ENCODE data around the gene MTRR. TPM values are rescaled to one million over a fixed set of nuclear protein-coding genes. Genes with fewer than 3 reads are reported as not detected.

Gene MTRR
- total and polyA plus RNA-seq, 2 experiments from 2014 or later: 24.8 to 28.0 TPM

- 53% methylated on average over 26 of the region's 26 CpGs for WGBS (ENCODE audit: low lambda C conversion rate, missing lambda C conversion rate)
- TF ChIP-seq EZH2 (IDR thresholded peaks at IDR 0.05; ENCODE audit: borderline replicate concordance): no peak
- peak; percentile 81 for TF ChIP-seq CTCF (IDR thresholded peaks at IDR 0.05; ENCODE audit: poor library complexity)
- Histone ChIP-seq H4K20me1 (ENCODE audit: insufficient read depth, poor library complexity, severe bottlenecking) (no peaks in the 10 kb centered on the region), H3K27me3 (peaks cover 6% of the 10 kb centered on the region), H3K79me2 (no peaks in the 10 kb centered on the region), H3K4me2 (peak overlapping the region; percentile 43), H3K9me3 (ENCODE audit: low read depth) (no peaks in the 10 kb centered on the region), H3K4me3 (no peak overlapping the region), H3K4me1 (ENCODE audit: insufficient read depth) (no peaks in the 10 kb centered on the region), H2AFZ (no peak overlapping the region), H3K36me3 (replicated peaks; ENCODE audit: insufficient read depth, low read depth) (no peaks in the 10 kb centered on the region), H3K9me2 (replicated peaks; ENCODE audit: insufficient read depth) (no peaks in the 10 kb centered on the region), H3K27ac (no peak overlapping the region)
- peak; percentile 79 for DNase-seq (ENCODE audit: low spot score)
Observed at GRCh38 chr5:7927466-7928375, 58.8 kb downstream of the MTRR start.

- no peaks in the 10 kb centered on the region for H4K20me1 ChIP-seq (ENCODE audit: insufficient read depth, poor library complexity, severe bottlenecking)
- no peaks in the 10 kb centered on the region for H3K36me3 ChIP-seq (replicated peaks; ENCODE audit: insufficient read depth, low read depth)
- peaks cover 6% of the 10 kb centered on the region for H3K27me3 ChIP-seq
- H3K79me2 ChIP-seq: no peaks in the 10 kb centered on the region
- H3K9me3 ChIP-seq (ENCODE audit: low read depth): no peaks in the 10 kb centered on the region
- no peak overlapping the region for H3K27ac ChIP-seq
- DNase-seq (ENCODE audit: low spot score): no peak
- H3K4me1 ChIP-seq (ENCODE audit: insufficient read depth): no peaks in the 10 kb centered on the region
- TF ChIP-seq CTCF (IDR thresholded peaks at IDR 0.05; ENCODE audit: poor library complexity): no peak
- no peak for TF ChIP-seq EZH2 (IDR thresholded peaks at IDR 0.05; ENCODE audit: borderline replicate concordance)
- no peak for TF ChIP-seq EZH2phosphoT487 (IDR thresholded peaks at IDR 0.05; ENCODE audit: low read depth, severe bottlenecking, unreplicated experiment)
- 72% methylated on average over 5 of the region's 5 CpGs for WGBS (ENCODE audit: low lambda C conversion rate, missing lambda C conversion rate)
- H3K9me2 ChIP-seq (replicated peaks; ENCODE audit: insufficient read depth): no peaks in the 10 kb centered on the region
- no peak overlapping the region for H3K4me2 ChIP-seq
- H2AFZ ChIP-seq: no peak overlapping the region
- no peak overlapping the region for H3K4me3 ChIP-seq
Observed at GRCh38 chr5:7930011-7930410, 61.1 kb downstream of the MTRR start.

- no peak for DNase-seq (ENCODE audit: low spot score)
- Histone ChIP-seq H3K9me2 (replicated peaks; ENCODE audit: insufficient read depth) (no peaks in the 10 kb centered on the region), H3K79me2 (no peaks in the 10 kb centered on the region), H3K9me3 (ENCODE audit: low read depth) (no peaks in the 10 kb centered on the region), H2AFZ (no peak overlapping the region), H4K20me1 (ENCODE audit: insufficient read depth, poor library complexity, severe bottlenecking) (no peaks in the 10 kb centered on the region), H3K36me3 (replicated peaks; ENCODE audit: insufficient read depth, low read depth) (no peaks in the 10 kb centered on the region), H3K4me2 (no peak overlapping the region), H3K4me1 (ENCODE audit: insufficient read depth) (no peaks in the 10 kb centered on the region), H3K27ac (no peak overlapping the region), H3K27me3 (no peaks in the 10 kb centered on the region), H3K4me3 (no peak overlapping the region)
- TF ChIP-seq CTCF (IDR thresholded peaks at IDR 0.05; ENCODE audit: poor library complexity): no peak
- no peak for TF ChIP-seq EZH2phosphoT487 (IDR thresholded peaks at IDR 0.05; ENCODE audit: low read depth, severe bottlenecking, unreplicated experiment)
- no peak for TF ChIP-seq EZH2 (IDR thresholded peaks at IDR 0.05; ENCODE audit: borderline replicate concordance)
- 78% methylated on average over 3 of the region's 3 CpGs for WGBS (ENCODE audit: low lambda C conversion rate, missing lambda C conversion rate)
Observed at GRCh38 chr5:7941692-7942091, 72.7 kb downstream of the MTRR start.

Data from hepatocyte (in vitro differentiated cells).